SJCRH30 (cell line): Measurements from ENCODE around the gene MRAS. TPM values are rescaled to one million over a fixed set of nuclear protein-coding genes. Genes with fewer than 3 reads are reported as not detected.

Experiments used
- DNase-seq, 2 experiments: peaks; one replicate each; pipeline ENCODE4 v3.0.0-alpha.2; 2015 to 2020
- H3K27ac ChIP-seq: fragments of 250-450 bp; sonication (Bioruptor Pico); 2 replicates; pipeline ENCODE4 v1.5.1; 2020; ENCODE audit warnings: mild to moderate bottlenecking, moderate library complexity
- H3K27me3 ChIP-seq: fragments of 250-450 bp; sonication (Bioruptor Pico); 2 replicates; pipeline ENCODE4 v1.5.1; 2020; ENCODE audit warnings: mild to moderate bottlenecking, moderate library complexity
- H3K36me3 ChIP-seq: fragments of 250-450 bp; sonication (Bioruptor Pico); 2 replicates; pipeline ENCODE4 v1.5.1; 2020; ENCODE audit warnings: mild to moderate bottlenecking, moderate library complexity
- H3K4me1 ChIP-seq: fragments of 250-450 bp; sonication (Bioruptor Pico); 2 replicates; pipeline ENCODE4 v1.5.1; 2020; ENCODE audit warnings: mild to moderate bottlenecking, moderate library complexity
- H3K4me3 ChIP-seq: fragments of 250-450 bp; sonication (Bioruptor Pico); 2 replicates; pipeline ENCODE4 v1.5.1; 2020; ENCODE audit warnings: mild to moderate bottlenecking, moderate library complexity
- H3K9me3 ChIP-seq: fragments of 250-450 bp; sonication (Bioruptor Pico); replicated peaks from 2 replicates; pipeline ENCODE4 v1.5.1; 2020; ENCODE audit warnings: mild to moderate bottlenecking, moderate library complexity
- total RNA-seq: library from RNA; depleted of rRNA; stranded (reverse); fragments of >200 nt; shearing (Covaris generic); gene quantifications from 2 replicates; pipeline ENCODE4 v1.2.3, GENCODE V29; 2014

The MRAS gene
- total RNA-seq, 1 experiment from 2014 or later: 63.6 TPM

- Histone ChIP-seq H3K27ac (no peak overlapping the region), H3K4me1 (peaks cover 46% of the 10 kb centered on the region)
Observed at GRCh38 chr3:138355071-138355470, 6.7 kb downstream of the MRAS start.

GRCh38 chr3:138356730-138357405, 8.5 kb downstream of the MRAS start:
- peaks cover 3% of the 10 kb centered on the region; the same call in 1 of the 2 replicates for H3K36me3 ChIP-seq

More at GRCh38 chr3:138355071-138355470, 6.7 kb downstream of the MRAS start:
- DNase-seq: no peak
- Histone ChIP-seq H3K9me3 (no peaks in the 10 kb centered on the region), H3K27me3 (no peaks in the 10 kb centered on the region), H3K36me3 (peaks cover 3% of the 10 kb centered on the region; the same call in 1 of the 2 replicates), H3K4me3 (no peak overlapping the region)

GRCh38 chr3:138359148-138359918, 11.0 kb downstream of the MRAS start:
- DNase-seq: no peak
- Histone ChIP-seq H3K27me3 (no peaks in the 10 kb centered on the region), H3K4me1 (peaks cover 60% of the 10 kb centered on the region), H3K4me3 (no peak overlapping the region), H3K9me3 (no peaks in the 10 kb centered on the region), H3K27ac (no peak overlapping the region), H3K36me3 (peaks cover 5% of the 10 kb centered on the region)

More at GRCh38 chr3:138356730-138357405, 8.5 kb downstream of the MRAS start:
- peak; percentile 81 to 85 for DNase-seq
- H3K4me3 ChIP-seq: no peak overlapping the region
- H3K27ac ChIP-seq: peak overlapping the region; percentile 38
- no peaks in the 10 kb centered on the region for H3K9me3 ChIP-seq
- no peaks in the 10 kb centered on the region for H3K27me3 ChIP-seq
- peaks cover 58% of the 10 kb centered on the region for H3K4me1 ChIP-seq

- no peak for DNase-seq
- peaks cover 5% of the 10 kb centered on the region for H3K36me3 ChIP-seq
- no peak overlapping the region for H3K27ac ChIP-seq
- no peak overlapping the region for H3K4me3 ChIP-seq
- H3K4me1 ChIP-seq: peaks cover 60% of the 10 kb centered on the region
- H3K27me3 ChIP-seq: no peaks in the 10 kb centered on the region
- H3K9me3 ChIP-seq: no peaks in the 10 kb centered on the region
Observed at GRCh38 chr3:138359919-138360868, 11.8 kb downstream of the MRAS start.

GRCh38 chr3:138360869-138361525, 12.6 kb downstream of the MRAS start:
- Histone ChIP-seq H3K4me1 (peaks cover 54% of the 10 kb centered on the region), H3K4me3 (no peak overlapping the region), H3K36me3 (peaks cover 5% of the 10 kb centered on the region), H3K27me3 (no peaks in the 10 kb centered on the region), H3K9me3 (no peaks in the 10 kb centered on the region), H3K27ac (no peak overlapping the region; the same call in 1 of the 2 replicates)
- DNase-seq: no peak

- Histone ChIP-seq H3K27ac (no peak overlapping the region; the same call in 1 of the 2 replicates), H3K36me3 (peaks cover 5% of the 10 kb centered on the region), H3K27me3 (no peaks in the 10 kb centered on the region), H3K4me1 (peaks cover 49% of the 10 kb centered on the region), H3K4me3 (no peak overlapping the region), H3K9me3 (no peaks in the 10 kb centered on the region)
- DNase-seq: no peak
Observed at GRCh38 chr3:138361561-138361971, 13.2 kb downstream of the MRAS start.

- H3K9me3 ChIP-seq: no peaks in the 10 kb centered on the region
- peaks cover 5% of the 10 kb centered on the region for H3K36me3 ChIP-seq
- H3K27ac ChIP-seq: no peak overlapping the region
- DNase-seq: no peak
- H3K27me3 ChIP-seq: no peaks in the 10 kb centered on the region
- H3K4me3 ChIP-seq: no peak overlapping the region
- peaks cover 42% of the 10 kb centered on the region for H3K4me1 ChIP-seq
Observed at GRCh38 chr3:138362538-138362937, 14.2 kb downstream of the MRAS start.

- Histone ChIP-seq H3K27me3 (no peaks in the 10 kb centered on the region), H3K4me3 (no peak overlapping the region), H3K9me3 (no peaks in the 10 kb centered on the region), H3K4me1 (peaks cover 38% of the 10 kb centered on the region), H3K27ac (no peak overlapping the region), H3K36me3 (peaks cover 5% of the 10 kb centered on the region)
- DNase-seq: no peak
Observed at GRCh38 chr3:138363322-138363721, 14.9 kb downstream of the MRAS start.

GRCh38 chr3:138364356-138365252, 16.2 kb downstream of the MRAS start:
- Histone ChIP-seq H3K9me3 (no peaks in the 10 kb centered on the region), H3K36me3 (peaks cover 2% of the 10 kb centered on the region; the same call in 1 of the 2 replicates), H3K27me3 (no peaks in the 10 kb centered on the region), H3K4me3 (no peak overlapping the region), H3K4me1 (peaks cover 37% of the 10 kb centered on the region), H3K27ac (no peak overlapping the region)
- no peak for DNase-seq

GRCh38 chr3:138365253-138365555, 16.8 kb downstream of the MRAS start:
- Histone ChIP-seq H3K4me3 (no peak overlapping the region), H3K27me3 (no peaks in the 10 kb centered on the region), H3K27ac (no peak overlapping the region), H3K4me1 (peaks cover 37% of the 10 kb centered on the region), H3K36me3 (peaks cover 2% of the 10 kb centered on the region; the same call in 1 of the 2 replicates), H3K9me3 (no peaks in the 10 kb centered on the region)
- DNase-seq: no peak

GRCh38 chr3:138366006-138366759, 17.8 kb downstream of the MRAS start:
- no peaks in the 10 kb centered on the region for H3K27me3 ChIP-seq
- H3K36me3 ChIP-seq: peaks cover 6% of the 10 kb centered on the region
- H3K4me1 ChIP-seq: peaks cover 33% of the 10 kb centered on the region
- H3K4me3 ChIP-seq: no peak overlapping the region
- no peak for DNase-seq
- H3K27ac ChIP-seq: no peak overlapping the region
- H3K9me3 ChIP-seq: 0 out of 2 replicates have a peak, but pooled peaks cover 3% of the 10 kb centered on the region

- Histone ChIP-seq H3K4me3 (no peak overlapping the region), H3K9me3 (0 out of 2 replicates have a peak, but pooled peaks cover 3% of the 10 kb centered on the region), H3K27me3 (no peaks in the 10 kb centered on the region), H3K4me1 (peaks cover 24% of the 10 kb centered on the region), H3K36me3 (peaks cover 6% of the 10 kb centered on the region), H3K27ac (no peak overlapping the region)
- DNase-seq: no peak
Observed at GRCh38 chr3:138367326-138367850, 19.0 kb downstream of the MRAS start.
